ENCODE data around the gene STEAP1B.
A peak's percentile ranks its signal among the peaks of the same experiment; 100 is the strongest.
"Not testable (repeated sequence)": the region's sequence is repeated elsewhere in the genome, so short reads cannot be mapped to it uniquely, and the experiment has no call there.

The STEAP1B gene

DNA sequence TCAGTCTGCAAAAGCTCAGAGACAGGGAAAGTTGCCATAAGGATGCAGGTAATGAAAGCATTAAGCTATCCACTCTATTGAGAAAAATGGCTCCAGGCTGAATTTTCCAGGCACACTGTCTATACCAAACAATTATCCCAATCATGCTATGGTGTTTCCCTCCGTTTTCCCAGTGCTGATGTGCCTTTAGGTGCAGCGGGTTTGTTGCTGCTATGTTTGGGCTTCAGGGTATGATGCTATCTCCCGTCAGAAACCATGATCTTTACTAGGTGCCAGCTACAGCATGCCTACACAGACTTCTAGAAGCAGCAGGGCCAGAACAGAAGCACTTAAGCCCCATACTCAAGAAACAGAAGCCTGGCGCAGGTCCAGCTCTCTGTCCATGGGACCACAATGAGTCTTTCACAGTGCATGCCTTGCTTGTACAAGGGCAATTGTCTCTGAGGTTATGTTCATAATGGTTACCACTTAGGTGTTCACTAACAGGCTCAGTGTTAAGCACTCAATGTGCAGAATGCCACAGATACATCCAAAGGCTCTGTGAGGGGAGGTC, 19.4 kb downstream of the STEAP1B start:
- H3K27ac Mint-ChIP-seq = no peak overlapping the region

DNA sequence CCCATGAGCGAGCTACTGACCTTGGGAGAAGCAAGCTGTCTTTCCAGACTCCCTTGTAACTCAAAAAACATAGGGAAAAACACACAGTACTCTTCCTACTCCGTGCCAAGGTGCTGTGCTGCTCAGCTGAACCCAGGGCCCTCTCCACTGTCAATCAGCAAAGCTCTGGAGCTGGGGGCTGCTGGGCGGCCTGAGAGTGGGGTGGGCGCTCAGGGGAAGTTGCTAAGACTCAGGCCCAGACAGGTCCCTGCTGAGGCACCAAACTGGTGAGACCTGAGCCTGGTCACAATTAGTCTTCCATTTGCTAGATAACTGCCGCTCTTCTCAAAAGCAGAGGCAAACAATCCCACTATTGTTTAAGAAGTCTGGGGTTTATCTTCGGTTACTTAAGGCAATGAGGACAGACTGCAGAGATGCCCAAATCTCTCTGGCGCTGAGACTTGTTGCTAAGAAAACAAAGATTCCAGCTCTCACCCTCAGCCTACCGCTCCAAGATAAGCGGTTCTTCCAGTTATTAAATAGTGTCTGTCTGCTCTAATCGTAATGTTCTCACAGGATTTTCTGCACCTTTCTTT, 22.0 kb downstream of the STEAP1B start:
- H3K27ac Mint-ChIP-seq = no peak overlapping the region
- H3K4me1 Mint-ChIP-seq = no peaks in the 10 kb centered on the region
- H3K9me3 Mint-ChIP-seq = no peaks in the 10 kb centered on the region
- H3K36me3 Mint-ChIP-seq = no peaks in the 10 kb centered on the region
- DNase-seq (ENCODE audit: low spot score in 2 of 2) = no peak
- H3K4me3 Mint-ChIP-seq = no peak overlapping the region
- ATAC-seq = no peak

More for the DNA sequence above, 19.4 kb downstream of the STEAP1B start:
- ATAC-seq (no peak), DNase-seq (ENCODE audit: low spot score in 2 of 2) (no peak)
- Mint-ChIP-seq H3K4me1 (no peaks in the 10 kb centered on the region), H3K4me3 (no peak overlapping the region), H3K9me3 (no peaks in the 10 kb centered on the region), H3K36me3 (no peaks in the 10 kb centered on the region)

DNA sequence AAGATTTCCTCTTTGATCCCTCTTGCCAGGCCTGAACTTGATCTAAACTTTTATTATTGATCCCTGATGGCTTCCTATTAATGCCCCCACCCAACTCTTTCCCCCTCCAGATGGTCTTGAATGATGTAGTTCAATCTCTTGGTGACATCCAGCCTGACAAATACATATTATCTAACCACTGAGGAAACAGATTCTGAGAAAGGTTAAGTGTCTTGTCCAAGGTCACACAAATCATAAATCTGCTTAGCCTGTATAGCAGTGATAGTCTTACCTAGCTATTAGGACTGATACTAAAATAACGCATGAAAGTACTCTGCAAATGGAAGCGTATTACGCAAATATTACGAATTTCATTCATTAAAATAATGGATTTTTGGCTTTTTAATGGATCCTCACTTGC, 22.7 kb downstream of the STEAP1B start:
- Mint-ChIP-seq H3K4me1 (no peaks in the 10 kb centered on the region), H3K4me3 (no peak overlapping the region), H3K36me3 (no peaks in the 10 kb centered on the region), H3K27ac (no peak overlapping the region), H3K9me3 (no peaks in the 10 kb centered on the region)
- ATAC-seq (no peak), DNase-seq (ENCODE audit: low spot score in 2 of 2) (no peak)

DNA sequence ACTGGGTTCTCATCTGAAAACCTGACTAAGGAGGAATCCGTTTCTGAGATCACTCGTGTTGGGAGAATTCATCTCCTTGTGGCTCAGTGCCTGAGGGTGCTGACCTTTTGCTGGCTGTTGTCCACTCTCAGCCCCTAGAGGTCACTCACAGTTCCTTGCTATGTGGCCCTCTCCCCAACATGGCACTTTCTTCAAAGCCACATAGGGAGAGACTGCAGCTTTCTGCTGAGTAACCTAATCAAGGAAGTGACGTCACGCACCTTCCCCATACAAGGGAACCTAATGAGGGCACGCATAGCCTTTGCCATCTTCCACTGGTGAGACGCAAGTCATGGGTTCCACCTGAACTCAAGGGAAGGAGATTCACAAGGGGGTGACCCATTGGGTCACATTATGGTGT, 23.2 kb downstream of the STEAP1B start:
- DNase-seq (ENCODE audit: low spot score in 2 of 2) (no peak), ATAC-seq (no peak)
- Mint-ChIP-seq H3K4me3 (no peak overlapping the region), H3K27ac (no peak overlapping the region), H3K36me3 (no peaks in the 10 kb centered on the region), H3K4me1 (no peaks in the 10 kb centered on the region), H3K9me3 (no peaks in the 10 kb centered on the region)

DNA sequence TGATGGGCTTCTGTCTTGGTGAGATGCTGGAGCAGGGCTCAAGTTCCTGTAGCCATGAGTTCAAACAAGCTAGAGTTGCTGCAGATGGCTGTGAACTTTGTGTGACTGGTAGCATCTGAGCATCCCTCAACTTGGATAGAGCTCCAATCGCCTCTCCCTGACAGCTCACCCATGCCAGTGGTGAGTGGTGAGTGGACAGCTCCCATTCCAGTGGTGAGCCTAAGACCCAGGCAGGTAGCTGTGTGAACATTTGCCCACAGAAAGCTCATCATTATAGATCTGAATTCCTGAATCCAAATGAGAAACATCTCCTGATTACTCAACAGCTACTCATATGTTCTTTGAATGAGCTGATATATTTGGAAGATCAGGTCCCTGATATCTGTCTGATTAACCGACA, 25.3 kb downstream of the STEAP1B start:
- Mint-ChIP-seq H3K4me3 (no peak overlapping the region), H3K4me1 (no peaks in the 10 kb centered on the region), H3K36me3 (no peaks in the 10 kb centered on the region), H3K9me3 (no peaks in the 10 kb centered on the region), H3K27ac (no peak overlapping the region)
- ATAC-seq = no peak
- DNase-seq (ENCODE audit: low spot score in 2 of 2) = no peak

DNA sequence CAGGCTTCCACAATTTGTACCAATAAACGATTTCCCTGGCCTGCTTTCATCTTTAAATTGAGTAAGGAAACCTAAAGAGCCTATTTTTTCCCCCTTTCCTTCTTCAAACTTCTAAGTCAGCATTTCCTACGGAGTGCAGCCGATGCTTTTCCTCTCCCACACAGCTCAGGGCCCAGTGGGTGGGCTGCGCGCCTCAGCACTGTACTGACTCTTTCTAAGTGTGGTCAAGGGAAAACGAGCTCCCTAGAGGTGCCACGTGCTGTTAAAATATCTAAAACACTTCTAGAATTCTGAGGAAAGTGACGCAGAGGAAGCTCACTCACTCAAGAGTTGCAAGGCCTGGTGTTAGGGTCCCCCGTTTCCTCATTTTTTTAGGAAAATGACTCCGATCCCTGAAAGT, 29.0 kb downstream of the STEAP1B start:
- no peaks in the 10 kb centered on the region for H3K4me1 Mint-ChIP-seq
- H3K4me3 Mint-ChIP-seq = no peak overlapping the region

DNA sequence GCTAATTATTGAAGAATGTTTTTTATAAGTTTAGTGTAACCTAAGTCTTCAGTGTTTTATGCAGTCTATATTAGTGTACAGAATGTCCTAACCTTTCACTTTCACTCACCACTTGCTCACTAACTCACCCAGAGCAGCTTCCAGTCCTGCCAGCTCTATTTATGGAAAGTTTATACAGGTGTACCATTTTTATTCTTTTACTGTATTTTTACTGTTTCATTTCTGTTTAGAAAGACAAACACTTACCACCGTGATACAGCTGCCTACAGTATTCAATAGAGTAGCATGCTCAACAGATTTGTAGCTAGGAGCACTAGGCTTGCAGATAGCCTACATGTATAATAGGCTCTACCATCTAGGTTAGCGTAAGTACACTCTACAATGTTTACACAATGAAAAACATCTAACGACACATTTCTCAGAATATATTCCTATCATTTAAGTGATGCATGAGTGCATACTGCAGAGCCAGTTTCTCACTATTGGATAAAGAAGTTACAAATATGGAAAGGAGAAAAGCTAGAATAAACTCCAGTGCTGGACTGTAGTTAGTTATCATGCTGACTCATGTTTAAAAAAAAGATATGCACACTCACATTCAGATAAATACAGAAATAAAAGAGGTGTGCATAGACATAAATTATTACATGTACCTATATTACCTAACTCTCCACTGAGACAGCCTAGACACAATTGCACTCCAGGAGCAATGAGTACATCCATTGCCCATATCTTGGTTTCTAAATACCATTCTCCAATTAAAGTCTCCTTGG, 30.4 kb downstream of the STEAP1B start:
- Mint-ChIP-seq H3K4me3 (no peak overlapping the region), H3K27ac (no peak overlapping the region), H3K4me1 (no peaks in the 10 kb centered on the region), H3K9me3 (peaks cover 2% of the 10 kb centered on the region), H3K36me3 (no peaks in the 10 kb centered on the region)
- DNase-seq (ENCODE audit: low spot score in 2 of 2) (no peak), ATAC-seq (no peak)

More for the DNA sequence above, 29.0 kb downstream of the STEAP1B start:
- peaks cover 2% of the 10 kb centered on the region for H3K9me3 Mint-ChIP-seq
- H3K36me3 Mint-ChIP-seq = no peaks in the 10 kb centered on the region
- ATAC-seq (no peak), DNase-seq (ENCODE audit: low spot score in 2 of 2) (no peak)
- no peak overlapping the region for H3K27ac Mint-ChIP-seq

DNA sequence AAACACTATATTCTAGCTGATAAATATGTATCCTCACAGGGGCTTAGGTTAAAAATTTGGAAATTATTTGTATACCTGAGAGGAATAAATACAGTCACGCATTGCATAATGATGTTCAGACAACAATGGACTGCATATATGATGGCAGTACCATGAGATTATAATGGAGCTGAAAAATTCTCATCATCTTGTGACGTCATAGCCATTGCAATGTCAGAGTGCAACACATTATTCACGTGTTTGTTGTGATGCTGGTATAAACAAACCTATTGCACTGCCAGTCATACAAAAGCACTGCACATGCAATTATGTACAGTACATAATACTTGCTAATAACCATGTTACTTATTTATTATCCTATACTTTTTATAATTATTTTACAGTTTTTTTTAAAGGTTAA, 31.4 kb downstream of the STEAP1B start:
- H3K4me1 Mint-ChIP-seq = no peaks in the 10 kb centered on the region
- no peaks in the 10 kb centered on the region for H3K36me3 Mint-ChIP-seq
- peaks cover 2% of the 10 kb centered on the region for H3K9me3 Mint-ChIP-seq
- ATAC-seq = no peak
- no peak overlapping the region for H3K4me3 Mint-ChIP-seq
- no peak overlapping the region for H3K27ac Mint-ChIP-seq
- DNase-seq (ENCODE audit: low spot score in 2 of 2) = no peak

DNA sequence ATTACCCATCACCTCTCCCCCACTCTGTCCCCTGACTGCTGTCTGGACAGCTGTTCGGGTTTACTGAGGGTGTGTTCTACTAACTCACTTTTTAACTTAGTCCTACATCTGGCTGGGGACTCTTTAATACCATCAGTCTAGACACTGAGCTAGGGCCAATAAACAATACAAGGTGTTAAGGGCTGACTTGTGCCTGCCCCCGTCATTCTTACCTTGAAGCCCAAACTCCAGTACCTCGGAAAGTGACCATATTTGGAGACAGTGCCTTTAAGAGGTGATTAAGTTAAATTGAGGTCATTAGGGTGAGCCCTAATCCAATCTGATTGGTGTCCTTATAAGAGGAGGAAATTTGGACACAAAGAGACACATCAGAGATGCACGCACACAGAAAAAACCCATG, 35.7 kb downstream of the STEAP1B start:
- no peak for DNase-seq (ENCODE audit: low spot score in 2 of 2)
- peaks cover 2% of the 10 kb centered on the region for H3K9me3 Mint-ChIP-seq
- no peaks in the 10 kb centered on the region for H3K36me3 Mint-ChIP-seq
- H3K27ac Mint-ChIP-seq = no peak overlapping the region
- H3K4me1 Mint-ChIP-seq = no peaks in the 10 kb centered on the region
- ATAC-seq = no peak
- no peak overlapping the region for H3K4me3 Mint-ChIP-seq

DNA sequence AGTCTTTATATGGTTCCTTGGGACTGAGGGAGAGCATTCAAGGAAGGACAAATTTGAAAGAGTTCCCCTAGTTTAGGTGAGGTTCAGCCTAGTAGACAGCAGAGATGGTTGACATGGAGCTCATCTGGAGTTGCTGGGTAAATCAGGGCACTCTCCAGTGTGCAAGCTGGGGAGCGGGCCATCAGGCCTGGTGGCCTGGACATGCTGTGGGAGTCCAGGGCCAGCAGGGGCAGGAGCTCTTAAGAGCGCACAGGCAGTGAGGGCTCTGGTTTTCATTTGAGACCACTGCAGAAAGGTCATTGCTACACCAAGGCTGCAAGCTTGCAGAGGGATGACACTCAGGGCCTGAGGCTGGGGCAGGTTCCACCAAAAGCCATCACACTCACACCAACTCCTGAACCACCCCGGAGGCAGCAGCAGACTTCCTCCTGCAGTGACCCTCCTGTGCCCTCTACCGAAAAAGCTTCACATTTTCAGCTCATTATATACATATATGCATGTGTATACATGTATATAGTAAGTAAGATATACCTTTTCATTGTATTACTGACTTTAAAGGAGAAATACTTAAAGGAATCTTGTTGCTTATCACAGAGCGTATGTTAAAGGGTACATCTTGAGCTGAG, 39.5 kb downstream of the STEAP1B start:
- Mint-ChIP-seq H3K27ac (no peak overlapping the region), H3K9me3 (no peaks in the 10 kb centered on the region), H3K4me3 (no peak overlapping the region), H3K4me1 (no peaks in the 10 kb centered on the region), H3K36me3 (no peaks in the 10 kb centered on the region)
- DNase-seq (ENCODE audit: low spot score in 2 of 2) (no peak), ATAC-seq (no peak)

DNA sequence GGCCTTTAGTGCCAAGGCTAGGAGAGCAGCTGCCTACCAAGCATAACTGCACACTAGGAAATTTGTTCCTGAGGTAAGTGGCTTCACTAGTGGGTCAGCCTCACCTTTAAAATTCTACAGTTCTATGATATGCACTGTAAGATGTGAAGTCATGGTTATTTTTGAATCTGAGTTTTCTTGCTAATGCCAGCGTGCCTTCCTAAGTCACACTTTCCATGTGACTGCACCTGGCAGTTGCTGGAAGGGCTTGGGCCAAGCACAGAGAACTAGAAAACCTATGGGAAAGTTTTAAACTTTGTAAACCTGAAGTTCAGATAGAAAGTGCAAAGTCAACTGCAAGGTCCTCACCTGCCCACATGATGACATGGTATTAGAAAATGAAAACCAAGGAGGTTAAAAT, 42.5 kb downstream of the STEAP1B start:
- no peaks in the 10 kb centered on the region for H3K4me1 Mint-ChIP-seq
- DNase-seq (ENCODE audit: low spot score in 2 of 2) (no peak), ATAC-seq (no peak)
- no peak overlapping the region for H3K4me3 Mint-ChIP-seq
- no peaks in the 10 kb centered on the region for H3K9me3 Mint-ChIP-seq
- no peaks in the 10 kb centered on the region for H3K36me3 Mint-ChIP-seq
- no peak overlapping the region for H3K27ac Mint-ChIP-seq

DNA sequence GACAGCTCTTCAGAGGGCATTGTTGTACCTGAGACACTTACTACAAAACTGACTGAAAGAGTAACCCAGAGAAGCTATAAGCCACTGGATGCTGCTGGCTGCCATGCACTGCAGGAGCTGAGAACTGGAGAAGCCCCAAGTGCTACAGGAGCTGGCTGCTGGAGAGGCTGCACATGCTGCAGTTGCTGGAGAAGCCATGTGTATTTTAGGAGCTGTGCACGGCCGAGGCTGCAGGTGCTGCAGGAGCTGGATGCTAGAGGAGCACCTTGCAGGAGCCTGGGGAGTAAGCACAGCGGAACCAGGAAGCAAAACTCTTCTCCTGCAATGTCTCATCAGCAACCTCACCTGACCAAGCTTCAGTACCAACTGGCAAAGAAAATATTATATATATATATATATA, 45.5 kb downstream of the STEAP1B start:
- DNase-seq (ENCODE audit: low spot score in 2 of 2) (no peak), ATAC-seq (no peak)
- Mint-ChIP-seq H3K4me3 (no peak overlapping the region), H3K4me1 (no peaks in the 10 kb centered on the region), H3K36me3 (no peaks in the 10 kb centered on the region), H3K27ac (no peak overlapping the region), H3K9me3 (no peaks in the 10 kb centered on the region)

DNA sequence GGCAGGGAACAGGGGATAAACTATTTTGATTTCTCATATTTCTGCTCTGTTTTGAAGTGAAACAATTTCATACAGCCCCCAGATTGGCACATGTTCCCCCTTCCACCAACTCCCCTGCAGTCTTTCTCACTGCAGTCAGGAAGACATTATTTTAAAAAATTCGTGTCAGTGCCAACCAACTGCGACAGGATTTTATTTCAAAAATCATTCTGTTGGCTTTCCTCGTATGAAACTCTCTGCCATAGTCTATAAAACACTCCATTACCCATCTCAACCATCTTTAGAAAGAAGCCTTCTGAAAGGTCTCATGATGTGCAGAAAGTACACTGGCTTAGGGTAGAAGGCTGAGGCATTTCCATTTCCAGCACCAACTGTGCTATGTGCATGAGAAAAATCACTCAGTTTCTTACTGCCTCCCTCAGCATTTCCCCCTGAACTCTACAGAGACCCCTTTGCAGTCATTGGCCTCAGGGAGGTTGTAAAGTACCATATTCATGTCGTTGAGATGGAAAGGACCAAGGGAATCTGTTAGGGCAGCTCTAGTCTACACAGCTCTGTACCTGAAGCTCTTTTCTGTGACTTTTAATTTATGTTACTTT, 46.9 kb downstream of the STEAP1B start:
- ATAC-seq (no peak), DNase-seq (ENCODE audit: low spot score in 2 of 2) (no peak)
- H3K4me1 Mint-ChIP-seq = no peaks in the 10 kb centered on the region
- H3K4me3 Mint-ChIP-seq = no peak overlapping the region
- H3K9me3 Mint-ChIP-seq = no peaks in the 10 kb centered on the region
- H3K36me3 Mint-ChIP-seq = no peaks in the 10 kb centered on the region
- H3K27ac Mint-ChIP-seq = no peak overlapping the region

DNA sequence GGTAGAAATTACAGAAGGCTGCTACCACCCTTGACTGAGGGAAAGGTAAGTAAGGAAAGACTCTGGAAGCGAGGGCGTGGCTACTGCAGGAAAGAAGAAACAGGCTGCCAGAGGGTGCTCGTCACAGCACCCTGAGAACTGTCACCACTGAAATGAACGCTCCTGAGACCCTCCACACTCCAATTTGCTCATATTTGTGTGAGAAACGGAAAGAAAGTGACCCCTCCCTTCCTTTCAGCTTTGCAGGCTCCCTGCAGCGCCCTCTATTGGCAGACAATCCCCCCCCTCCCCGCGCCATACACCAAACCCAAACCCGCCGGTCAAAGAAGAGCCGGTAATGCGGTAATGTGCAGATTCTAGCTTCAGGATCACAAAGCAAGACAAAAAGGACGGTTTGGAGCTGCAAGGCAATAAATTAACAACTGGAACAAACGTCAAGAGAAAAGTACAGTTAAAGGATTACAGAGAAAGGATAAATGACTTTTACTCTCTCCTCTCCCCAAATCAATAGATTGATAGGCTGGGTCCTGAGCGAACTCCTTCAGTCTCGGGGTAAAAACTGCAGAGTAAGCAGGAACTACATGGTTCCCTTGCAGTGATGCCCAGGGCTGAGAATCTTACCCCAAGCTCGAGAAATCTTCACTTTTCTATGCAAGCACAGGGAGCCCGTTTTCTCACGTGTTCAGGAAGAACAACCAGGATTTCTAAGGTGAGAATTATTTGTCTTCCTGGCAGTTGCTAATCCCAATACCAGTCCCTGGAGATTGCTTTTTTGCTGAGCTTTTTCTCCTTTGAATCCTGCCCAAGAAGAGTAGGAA, 47.6 kb downstream of the STEAP1B start:
- H3K9me3 Mint-ChIP-seq = no peaks in the 10 kb centered on the region
- no peaks in the 10 kb centered on the region for H3K4me1 Mint-ChIP-seq
- no peak overlapping the region for H3K4me3 Mint-ChIP-seq
- H3K36me3 Mint-ChIP-seq = no peaks in the 10 kb centered on the region
- H3K27ac Mint-ChIP-seq = no peak overlapping the region
- ATAC-seq = no peak
- DNase-seq (ENCODE audit: low spot score in 2 of 2) = peak; percentile 16 to 73

DNA sequence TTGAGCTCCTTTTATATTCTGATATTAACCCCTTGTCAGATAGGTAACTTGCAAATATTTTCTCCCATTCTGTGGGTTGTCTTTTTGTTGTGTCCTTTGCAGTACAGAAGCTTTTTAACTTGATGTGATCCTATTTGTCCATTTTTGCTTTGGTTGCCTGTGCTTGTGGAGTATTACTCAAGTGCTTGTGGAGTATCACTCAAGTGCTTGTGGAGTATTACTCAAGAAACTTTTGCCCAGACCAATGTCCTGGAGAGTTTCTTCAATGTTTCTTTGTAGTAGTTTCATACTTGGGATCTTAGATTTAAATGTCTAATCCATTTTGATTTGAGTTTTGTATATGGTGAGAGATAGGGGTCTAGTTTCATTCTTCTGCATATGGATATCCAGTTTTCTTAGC, 50.0 kb downstream of the STEAP1B start:
- not testable (repeated sequence) for ATAC-seq; H3K4me1 Mint-ChIP-seq; H3K36me3 Mint-ChIP-seq; H3K4me3 Mint-ChIP-seq; DNase-seq (ENCODE audit: low spot score in 2 of 2); H3K9me3 Mint-ChIP-seq; H3K27ac Mint-ChIP-seq
